A549 (cell line): ENCODE results near the gene P3H2.

Experiments used
- HDAC2 ChIP-seq: fragments of 200-600 bp; sonication (generic); IDR thresholded peaks from 2 replicates; pipeline ENCODE4 v1.6.1; 2016
- PHF8 ChIP-seq: fragments of 200-600 bp; sonication (generic); IDR thresholded peaks from 2 replicates; pipeline ENCODE4 v1.6.1; 2016; ENCODE audit warnings: low read depth, mild to moderate bottlenecking, antibody characterized with exemption, moderate library complexity, borderline replicate concordance

DNA sequence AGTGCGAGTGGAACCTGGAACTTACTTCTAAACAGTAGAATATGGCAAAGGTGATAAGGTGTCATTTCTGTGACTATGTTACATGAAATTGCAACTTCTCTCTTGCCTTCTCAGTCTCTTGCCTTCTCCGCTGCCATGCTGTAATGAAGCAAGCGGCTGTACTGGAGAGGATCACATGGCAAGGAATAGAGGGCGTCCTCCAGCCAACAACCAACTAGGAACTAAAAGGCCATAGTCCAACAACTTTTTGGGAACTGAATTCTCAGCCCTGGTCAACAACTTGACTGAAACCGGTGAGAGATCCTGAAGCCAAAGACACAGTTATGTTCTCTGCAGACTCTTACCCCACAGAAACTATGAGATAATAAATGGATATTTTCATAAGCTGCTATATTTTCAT, 143.5 kb downstream of the P3H2 start:
- TF ChIP-seq HDAC2 (no peak), PHF8 (no peak)
